Smooth muscle cell of trachea (primary cell): Measurements from ENCODE around the gene GPR65. TPM values are rescaled to one million over a fixed set of nuclear protein-coding genes. Genes with fewer than 3 reads are reported as not detected.

Experiments
- total RNA-seq: library from RNA; depleted of rRNA; stranded (reverse); fragments of >200 nt; gene quantifications from 2 replicates; pipeline ENCODE4 v1.2.1, GENCODE V29; 2014

Gene GPR65
- under 0.01 TPM in 1 of 2 replicates, not detected in the other for total RNA-seq

DNA sequence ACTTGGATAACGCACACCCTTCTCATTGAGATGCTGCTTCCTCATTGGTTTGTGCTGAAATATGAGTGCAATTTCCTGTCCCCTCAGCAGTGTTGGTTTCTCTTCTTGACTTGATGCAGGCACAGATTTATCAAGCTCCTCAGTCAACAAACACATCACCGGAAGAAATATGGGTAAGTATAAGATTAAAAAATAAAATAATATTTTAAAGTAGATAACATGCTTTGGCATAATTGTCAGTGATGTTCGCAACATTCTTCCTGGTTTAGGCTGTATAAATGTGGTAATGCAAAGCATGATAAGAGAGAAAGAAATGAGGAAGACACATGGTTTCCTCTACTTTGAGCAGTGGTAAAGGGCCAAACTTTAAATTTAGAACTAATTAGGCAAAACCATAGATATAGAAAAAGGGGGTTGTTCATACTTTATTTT is at the start of gene GPR65:
Gene GPR65, plus strand, starts transcription at position 86 of the 432 bp plus-strand sequence. CDS start 5,713 bp downstream, outside the sequence.

DNA sequence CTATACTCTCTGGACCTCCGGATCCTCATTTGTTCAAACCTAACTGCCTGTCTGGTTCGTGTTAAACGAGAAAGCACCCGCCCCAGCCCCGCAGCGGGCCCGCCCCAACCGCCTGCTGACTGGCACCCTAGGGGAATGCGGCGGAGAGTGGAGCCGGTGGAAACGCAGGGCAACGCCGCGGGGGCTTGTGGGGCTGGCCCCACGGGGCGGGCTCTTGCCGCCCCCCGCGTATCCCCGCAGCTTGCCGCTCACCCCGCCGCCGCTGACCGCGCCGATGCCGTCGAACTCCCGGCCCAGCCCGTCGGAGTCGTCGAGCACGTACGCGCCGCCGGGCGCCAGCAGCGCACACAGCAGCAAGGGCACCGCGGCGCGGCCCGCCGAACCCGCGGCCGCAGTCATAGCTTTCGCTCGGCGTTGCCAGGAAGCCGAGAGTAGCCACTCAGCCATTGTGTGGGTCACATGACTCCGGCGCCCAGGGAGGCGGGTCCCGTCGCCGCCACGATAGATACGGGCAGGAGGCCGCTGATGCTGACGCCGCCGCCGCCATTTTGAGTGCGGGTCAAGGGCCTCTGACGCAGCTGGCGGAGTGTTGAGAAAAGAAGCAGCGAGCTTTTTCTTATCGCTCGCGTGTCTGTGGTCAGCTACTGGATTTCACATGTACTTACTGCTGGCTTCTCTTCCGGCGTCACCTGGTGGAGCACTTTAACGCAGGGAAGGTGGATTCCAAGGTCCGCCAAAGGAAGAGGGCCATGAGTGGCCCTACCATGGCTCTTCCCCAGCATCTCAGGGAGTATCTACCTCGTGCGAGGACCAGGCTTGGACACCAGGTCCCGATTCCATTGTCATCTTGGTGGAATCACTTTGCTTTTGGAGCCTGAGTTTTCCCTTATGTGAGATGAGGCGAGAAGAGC is 12.0 kb upstream of the GPR65 start, which contains the start of gene GALC:
Gene GALC, minus strand, starts transcription at position 465 of the 911 bp plus-strand sequence. Its CDS starts 18 bp downstream, at position 447.

Other genes with a start within 250 kb of the GPR65 start
- gene GALC, start 12.0 kb upstream of the GPR65 start, total RNA-seq, result 19.1 and 19.8 TPM in 2 replicates